Dedifferentiated amniotic fluid mesenchymal stem cell (primary cell): ENCODE measurements around the gene CDH15.
A peak's percentile ranks its signal among the peaks of the same experiment; 100 is the strongest.
"Not testable (repeated sequence)": the region's sequence is repeated elsewhere in the genome, so short reads cannot be mapped to it uniquely, and the experiment has no call there.

Source experiments
- DNase-seq: peaks from one replicate; pipeline ENCODE4 v3.0.0-alpha.2; 2016; ENCODE audit errors: extremely low spot score

The CDH15 gene

GRCh38 chr16:89233678-89234490 is 62.3 kb downstream of the CDH15 start:
- DNase-seq: peak; percentile 13

- no peak for DNase-seq
These were observed 66.2 kb downstream of the CDH15 start for GRCh38 chr16:89237733-89238132.

GRCh38 chr16:89241187-89242007 is 69.8 kb downstream of the CDH15 start:
- DNase-seq: peak; percentile 58

- no peak for DNase-seq
These were observed 71.2 kb downstream of the CDH15 start for GRCh38 chr16:89242795-89243200.

- DNase-seq: no peak
These were observed 72.1 kb downstream of the CDH15 start for GRCh38 chr16:89243664-89244063.

- DNase-seq: not testable (repeated sequence)
These were observed 72.7 kb downstream of the CDH15 start for GRCh38 chr16:89244264-89244663.

- no peak for DNase-seq
These were observed 73.2 kb downstream of the CDH15 start for GRCh38 chr16:89244754-89245153.
